ENCODE measurements around the gene RAI1.

Gene RAI1

DNA sequence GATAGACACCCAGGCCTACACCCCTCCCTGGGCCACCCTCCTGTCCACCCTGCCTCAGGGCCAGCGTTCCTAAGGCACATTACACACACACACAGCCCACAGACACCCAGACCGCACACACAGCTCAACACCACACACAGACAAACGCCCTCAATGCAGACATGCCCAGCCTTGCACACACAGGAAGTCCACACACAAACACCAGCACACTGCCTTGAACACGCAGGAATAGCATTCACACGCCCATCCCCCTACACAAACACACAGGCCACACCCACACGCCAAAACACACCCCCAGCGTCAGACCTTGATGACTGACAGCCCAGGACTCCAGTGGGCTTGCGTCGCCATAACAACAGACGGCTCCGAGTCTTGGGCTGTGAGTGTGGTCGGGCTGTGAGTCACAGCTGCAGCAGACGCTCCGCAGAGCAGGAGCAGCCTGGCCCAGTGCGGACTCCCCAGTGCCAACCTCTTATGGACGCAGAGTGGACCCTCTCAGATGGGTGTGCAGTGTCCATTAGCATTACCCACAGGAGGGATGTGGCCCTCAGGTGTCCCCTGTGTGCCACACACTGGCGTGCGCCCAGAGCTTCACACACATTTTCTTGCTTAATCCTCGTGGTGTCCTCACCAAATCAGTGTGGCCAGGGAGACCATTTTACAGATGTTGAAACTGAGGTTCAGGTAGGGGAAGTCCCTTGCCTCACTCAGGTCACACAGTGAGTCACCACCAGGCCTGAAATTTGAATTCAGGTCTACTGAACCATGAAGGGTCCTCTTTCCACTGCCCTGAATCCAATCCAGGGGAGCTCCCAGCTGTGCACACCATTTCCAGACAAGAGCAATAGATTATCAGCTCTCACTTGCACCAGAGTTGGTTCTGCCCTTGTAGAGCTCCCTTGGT is 17.8 kb upstream of the RAI1 start:
- Histone ChIP-seq H3K4me1 (ENCODE audit: control insufficient read depth, insufficient read depth, low read length) (no peaks in the 10 kb centered on the region), H3K36me3 (ENCODE audit: control insufficient read depth in 2 of 2, insufficient read depth in 1 of 2, low read length in 2 of 2) (no peaks in the 10 kb centered on the region), H3K9me3 (ENCODE audit: control insufficient read depth, insufficient read depth, low read depth, low read length) (no peaks in the 10 kb centered on the region), H3K4me3 (ENCODE audit: low read depth, low read length) (no peak overlapping the region), H3K27ac (ENCODE audit: extremely low read depth, low read depth, low read length) (no peak overlapping the region)
- ChIA-PET CTCF (interaction anchor here (0.6 to 1.4 kb wide), 6 partner anchors 19 to 1652 kb away, joined by 3 to 6 read pairs (median 3); no protein-coding TSS in a partner anchor), POLR2A (interaction anchor here (0.6 to 1.3 kb wide), 5 partner anchors 12 to 383 kb away, joined by 3 to 5 read pairs (median 3); partner anchors contain the start of genes COPS3 and PEMT)
- TF ChIP-seq, protein P1, sequence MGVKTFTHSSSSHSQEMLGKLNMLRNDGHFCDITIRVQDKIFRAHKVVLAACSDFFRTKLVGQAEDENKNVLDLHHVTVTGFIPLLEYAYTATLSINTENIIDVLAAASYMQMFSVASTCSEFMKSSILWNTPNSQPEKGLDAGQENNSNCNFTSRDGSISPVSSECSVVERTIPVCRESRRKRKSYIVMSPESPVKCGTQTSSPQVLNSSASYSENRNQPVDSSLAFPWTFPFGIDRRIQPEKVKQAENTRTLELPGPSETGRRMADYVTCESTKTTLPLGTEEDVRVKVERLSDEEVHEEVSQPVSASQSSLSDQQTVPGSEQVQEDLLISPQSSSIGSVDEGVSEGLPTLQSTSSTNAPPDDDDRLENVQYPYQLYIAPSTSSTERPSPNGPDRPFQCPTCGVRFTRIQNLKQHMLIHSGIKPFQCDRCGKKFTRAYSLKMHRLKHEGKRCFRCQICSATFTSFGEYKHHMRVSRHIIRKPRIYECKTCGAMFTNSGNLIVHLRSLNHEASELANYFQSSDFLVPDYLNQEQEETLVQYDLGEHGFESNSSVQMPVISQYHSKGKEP (tag by site-specific recombination; IDR thresholded peaks at IDR 0.05): no peak
- no peak for TF ChIP-seq ZNF830 (tag by site-specific recombination; IDR thresholded peaks at IDR 0.05; ENCODE audit: low read depth)
- TF ChIP-seq ZNF837 (tag by site-specific recombination; IDR thresholded peaks at IDR 0.05): no peak
- no peak for TF ChIP-seq ZNF248 (tag by site-specific recombination; IDR thresholded peaks at IDR 0.05)
- peak; percentile 97 for TF ChIP-seq ZFHX2 (tag by site-specific recombination; conservative IDR thresholded peaks at IDR 0.05)
- TF ChIP-seq ZSCAN23 (tag by site-specific recombination; IDR thresholded peaks at IDR 0.05): no peak
- no peak for TF ChIP-seq KLF7 (tag by site-specific recombination; IDR thresholded peaks at IDR 0.05; ENCODE audit: borderline replicate concordance)
- peak; percentile 62 for TF ChIP-seq KLF10 (tag by site-specific recombination; IDR thresholded peaks at IDR 0.05)
- TF ChIP-seq, protein P2, sequence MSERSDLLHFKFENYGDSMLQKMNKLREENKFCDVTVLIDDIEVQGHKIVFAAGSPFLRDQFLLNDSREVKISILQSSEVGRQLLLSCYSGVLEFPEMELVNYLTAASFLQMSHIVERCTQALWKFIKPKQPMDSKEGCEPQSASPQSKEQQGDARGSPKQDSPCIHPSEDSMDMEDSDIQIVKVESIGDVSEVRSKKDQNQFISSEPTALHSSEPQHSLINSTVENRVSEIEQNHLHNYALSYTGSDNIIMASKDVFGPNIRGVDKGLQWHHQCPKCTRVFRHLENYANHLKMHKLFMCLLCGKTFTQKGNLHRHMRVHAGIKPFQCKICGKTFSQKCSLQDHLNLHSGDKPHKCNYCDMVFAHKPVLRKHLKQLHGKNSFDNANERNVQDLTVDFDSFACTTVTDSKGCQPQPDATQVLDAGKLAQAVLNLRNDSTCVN (tag by site-specific recombination; optimal IDR thresholded peaks at IDR 0.05): no peak
- no peak for TF ChIP-seq IKZF3 (tag by site-specific recombination; IDR thresholded peaks at IDR 0.05)
- no peak for TF ChIP-seq ZBTB20 (tag by site-specific recombination; IDR thresholded peaks at IDR 0.05)
- no peak for TF ChIP-seq ZSCAN16 (tag by site-specific recombination; IDR thresholded peaks at IDR 0.05)
- TF ChIP-seq ZNF433 (tag by site-specific recombination; IDR thresholded peaks at IDR 0.05; ENCODE audit: low read depth): no peak
- TF ChIP-seq, protein P3, sequence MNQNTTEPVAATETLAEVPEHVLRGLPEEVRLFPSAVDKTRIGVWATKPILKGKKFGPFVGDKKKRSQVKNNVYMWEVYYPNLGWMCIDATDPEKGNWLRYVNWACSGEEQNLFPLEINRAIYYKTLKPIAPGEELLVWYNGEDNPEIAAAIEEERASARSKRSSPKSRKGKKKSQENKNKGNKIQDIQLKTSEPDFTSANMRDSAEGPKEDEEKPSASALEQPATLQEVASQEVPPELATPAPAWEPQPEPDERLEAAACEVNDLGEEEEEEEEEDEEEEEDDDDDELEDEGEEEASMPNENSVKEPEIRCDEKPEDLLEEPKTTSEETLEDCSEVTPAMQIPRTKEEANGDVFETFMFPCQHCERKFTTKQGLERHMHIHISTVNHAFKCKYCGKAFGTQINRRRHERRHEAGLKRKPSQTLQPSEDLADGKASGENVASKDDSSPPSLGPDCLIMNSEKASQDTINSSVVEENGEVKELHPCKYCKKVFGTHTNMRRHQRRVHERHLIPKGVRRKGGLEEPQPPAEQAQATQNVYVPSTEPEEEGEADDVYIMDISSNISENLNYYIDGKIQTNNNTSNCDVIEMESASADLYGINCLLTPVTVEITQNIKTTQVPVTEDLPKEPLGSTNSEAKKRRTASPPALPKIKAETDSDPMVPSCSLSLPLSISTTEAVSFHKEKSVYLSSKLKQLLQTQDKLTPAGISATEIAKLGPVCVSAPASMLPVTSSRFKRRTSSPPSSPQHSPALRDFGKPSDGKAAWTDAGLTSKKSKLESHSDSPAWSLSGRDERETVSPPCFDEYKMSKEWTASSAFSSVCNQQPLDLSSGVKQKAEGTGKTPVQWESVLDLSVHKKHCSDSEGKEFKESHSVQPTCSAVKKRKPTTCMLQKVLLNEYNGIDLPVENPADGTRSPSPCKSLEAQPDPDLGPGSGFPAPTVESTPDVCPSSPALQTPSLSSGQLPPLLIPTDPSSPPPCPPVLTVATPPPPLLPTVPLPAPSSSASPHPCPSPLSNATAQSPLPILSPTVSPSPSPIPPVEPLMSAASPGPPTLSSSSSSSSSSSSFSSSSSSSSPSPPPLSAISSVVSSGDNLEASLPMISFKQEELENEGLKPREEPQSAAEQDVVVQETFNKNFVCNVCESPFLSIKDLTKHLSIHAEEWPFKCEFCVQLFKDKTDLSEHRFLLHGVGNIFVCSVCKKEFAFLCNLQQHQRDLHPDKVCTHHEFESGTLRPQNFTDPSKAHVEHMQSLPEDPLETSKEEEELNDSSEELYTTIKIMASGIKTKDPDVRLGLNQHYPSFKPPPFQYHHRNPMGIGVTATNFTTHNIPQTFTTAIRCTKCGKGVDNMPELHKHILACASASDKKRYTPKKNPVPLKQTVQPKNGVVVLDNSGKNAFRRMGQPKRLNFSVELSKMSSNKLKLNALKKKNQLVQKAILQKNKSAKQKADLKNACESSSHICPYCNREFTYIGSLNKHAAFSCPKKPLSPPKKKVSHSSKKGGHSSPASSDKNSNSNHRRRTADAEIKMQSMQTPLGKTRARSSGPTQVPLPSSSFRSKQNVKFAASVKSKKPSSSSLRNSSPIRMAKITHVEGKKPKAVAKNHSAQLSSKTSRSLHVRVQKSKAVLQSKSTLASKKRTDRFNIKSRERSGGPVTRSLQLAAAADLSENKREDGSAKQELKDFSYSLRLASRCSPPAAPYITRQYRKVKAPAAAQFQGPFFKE (tag by site-specific recombination; IDR thresholded peaks at IDR 0.05; ENCODE audit: borderline replicate concordance): no peak
- TF ChIP-seq ZNF660 (tag by site-specific recombination; IDR thresholded peaks at IDR 0.05): no peak
- no peak for TF ChIP-seq ZNF112 (tag by site-specific recombination; IDR thresholded peaks at IDR 0.05)
- TF ChIP-seq SP2 (tag by site-specific recombination; IDR thresholded peaks at IDR 0.05): peak; percentile 64
- TF ChIP-seq, protein P4, sequence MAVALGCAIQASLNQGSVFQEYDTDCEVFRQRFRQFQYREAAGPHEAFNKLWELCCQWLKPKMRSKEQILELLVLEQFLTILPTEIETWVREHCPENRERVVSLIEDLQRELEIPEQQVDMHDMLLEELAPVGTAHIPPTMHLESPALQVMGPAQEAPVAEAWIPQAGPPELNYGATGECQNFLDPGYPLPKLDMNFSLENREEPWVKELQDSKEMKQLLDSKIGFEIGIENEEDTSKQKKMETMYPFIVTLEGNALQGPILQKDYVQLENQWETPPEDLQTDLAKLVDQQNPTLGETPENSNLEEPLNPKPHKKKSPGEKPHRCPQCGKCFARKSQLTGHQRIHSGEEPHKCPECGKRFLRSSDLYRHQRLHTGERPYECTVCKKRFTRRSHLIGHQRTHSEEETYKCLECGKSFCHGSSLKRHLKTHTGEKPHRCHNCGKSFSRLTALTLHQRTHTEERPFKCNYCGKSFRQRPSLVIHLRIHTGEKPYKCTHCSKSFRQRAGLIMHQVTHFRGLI (tag by site-specific recombination; IDR thresholded peaks at IDR 0.05): no peak
- TF ChIP-seq ZNF768 (tag by site-specific recombination; IDR thresholded peaks at IDR 0.05): no peak; the same call in 1 of the 2 replicates
- TF ChIP-seq ZNF292 (tag by site-specific recombination; IDR thresholded peaks at IDR 0.05; ENCODE audit: borderline replicate concordance, low read depth): no peak
- TF ChIP-seq TCF7L2 (IDR thresholded peaks at IDR 0.05; ENCODE audit: borderline replicate concordance, low read depth, low read length): no peak
- no peak for TF ChIP-seq SP3 (tag by site-specific recombination; IDR thresholded peaks at IDR 0.05)
- TF ChIP-seq, protein P5, sequence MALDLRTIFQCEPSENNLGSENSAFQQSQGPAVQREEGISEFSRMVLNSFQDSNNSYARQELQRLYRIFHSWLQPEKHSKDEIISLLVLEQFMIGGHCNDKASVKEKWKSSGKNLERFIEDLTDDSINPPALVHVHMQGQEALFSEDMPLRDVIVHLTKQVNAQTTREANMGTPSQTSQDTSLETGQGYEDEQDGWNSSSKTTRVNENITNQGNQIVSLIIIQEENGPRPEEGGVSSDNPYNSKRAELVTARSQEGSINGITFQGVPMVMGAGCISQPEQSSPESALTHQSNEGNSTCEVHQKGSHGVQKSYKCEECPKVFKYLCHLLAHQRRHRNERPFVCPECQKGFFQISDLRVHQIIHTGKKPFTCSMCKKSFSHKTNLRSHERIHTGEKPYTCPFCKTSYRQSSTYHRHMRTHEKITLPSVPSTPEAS (tag by site-specific recombination; IDR thresholded peaks at IDR 0.05): peak; percentile 77
- TF ChIP-seq ZNF223 (tag by site-specific recombination; IDR thresholded peaks at IDR 0.05): no peak
- TF ChIP-seq MEIS1 (CRISPR knock-in tag; IDR thresholded peaks at IDR 0.05; ENCODE audit: borderline replicate concordance): no peak

Data from HEK293 (cell line).